Measurements from ENCODE around the gene C10orf120.

Gene C10orf120

GRCh38 chr10:122663516-122664130 lies 36.0 kb downstream of the C10orf120 start:
- Histone ChIP-seq H3K27me3 (replicated peaks; ENCODE audit: control insufficient read depth, insufficient read depth, low read length) (no peaks in the 10 kb centered on the region), H3K4me3 (replicated peaks; ENCODE audit: low read depth, low read length) (no peak overlapping the region), H3K36me3 (ENCODE audit: control insufficient read depth, insufficient read depth, low read length) (no peaks in the 10 kb centered on the region)
- no peak for DNase-seq (ENCODE audit: extremely low read depth, insufficient read length)
- no peak for TF ChIP-seq CTCF (IDR thresholded peaks at IDR 0.05; ENCODE audit: insufficient read depth, low read length, poor library complexity, severe bottlenecking)

GRCh38 chr10:122662231-122662630 lies 37.4 kb downstream of the C10orf120 start:
- no peak for DNase-seq (ENCODE audit: extremely low read depth, insufficient read length)
- H3K36me3 ChIP-seq (ENCODE audit: control insufficient read depth, insufficient read depth, low read length), result no peaks in the 10 kb centered on the region
- no peak for TF ChIP-seq CTCF (IDR thresholded peaks at IDR 0.05; ENCODE audit: insufficient read depth, low read length, poor library complexity, severe bottlenecking)
- no peak overlapping the region for H3K4me3 ChIP-seq (replicated peaks; ENCODE audit: low read depth, low read length)
- H3K27me3 ChIP-seq (replicated peaks; ENCODE audit: control insufficient read depth, insufficient read depth, low read length), result peaks cover 2% of the 10 kb centered on the region

DNA sequence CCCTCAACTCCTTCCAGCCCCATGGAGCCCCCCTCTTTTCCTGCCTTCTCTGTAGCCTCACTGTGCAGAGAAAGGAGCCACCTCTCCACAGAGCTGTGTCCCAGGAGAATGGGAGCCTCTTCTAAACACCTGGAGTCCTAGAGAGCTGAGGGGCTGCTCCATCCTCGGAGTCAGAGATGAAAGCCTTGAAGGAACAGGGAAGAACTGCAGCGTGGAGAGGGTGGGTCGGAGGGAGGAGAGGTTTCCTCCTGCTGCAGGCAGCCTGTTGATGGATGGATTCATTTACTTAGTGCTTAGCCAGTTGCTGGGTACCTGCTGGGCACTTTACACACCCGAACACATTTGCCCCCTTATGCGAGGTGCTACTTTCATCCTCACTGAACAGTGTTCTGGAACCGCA lies 39.0 kb downstream of the C10orf120 start:
- H3K36me3 ChIP-seq (ENCODE audit: control insufficient read depth, insufficient read depth, low read length), result no peaks in the 10 kb centered on the region
- TF ChIP-seq CTCF (IDR thresholded peaks at IDR 0.05; ENCODE audit: insufficient read depth, low read length, poor library complexity, severe bottlenecking), result no peak
- no peak for DNase-seq (ENCODE audit: extremely low read depth, insufficient read length)
- H3K4me3 ChIP-seq (replicated peaks; ENCODE audit: low read depth, low read length), result no peak overlapping the region
- peaks cover 5% of the 10 kb centered on the region for H3K27me3 ChIP-seq (replicated peaks; ENCODE audit: control insufficient read depth, insufficient read depth, low read length)

- H3K27me3 ChIP-seq (replicated peaks; ENCODE audit: control insufficient read depth, insufficient read depth, low read length), result peaks cover 5% of the 10 kb centered on the region
- DNase-seq (ENCODE audit: extremely low read depth, insufficient read length), result no peak
- TF ChIP-seq CTCF (IDR thresholded peaks at IDR 0.05; ENCODE audit: insufficient read depth, low read length, poor library complexity, severe bottlenecking), result no peak
- no peak overlapping the region for H3K4me3 ChIP-seq (replicated peaks; ENCODE audit: low read depth, low read length)
- no peaks in the 10 kb centered on the region for H3K36me3 ChIP-seq (ENCODE audit: control insufficient read depth, insufficient read depth, low read length)
Observed at GRCh38 chr10:122659651-122660050, 40.0 kb downstream of the C10orf120 start.

DNA sequence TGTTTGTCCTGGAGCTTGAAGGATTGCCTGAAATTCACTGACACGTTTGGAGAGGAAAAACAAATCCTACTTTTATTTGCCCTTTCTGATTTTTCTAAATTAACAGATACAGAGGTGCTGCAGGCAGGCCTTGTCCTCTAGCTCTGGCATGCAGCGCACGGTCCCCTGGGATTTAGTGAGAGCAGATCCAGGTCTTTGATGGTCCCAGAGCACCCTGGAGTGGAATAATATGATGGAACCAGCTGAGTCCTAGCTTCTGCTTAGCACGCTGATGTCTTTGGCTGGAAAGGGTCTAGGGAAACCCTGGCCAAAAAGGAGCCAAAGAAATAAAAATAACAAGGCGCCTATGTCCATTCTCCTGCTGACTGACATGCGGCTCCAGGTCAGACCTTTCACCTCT lies 40.5 kb downstream of the C10orf120 start:
- Histone ChIP-seq H3K36me3 (ENCODE audit: control insufficient read depth, insufficient read depth, low read length) (no peaks in the 10 kb centered on the region), H3K27me3 (replicated peaks; ENCODE audit: control insufficient read depth, insufficient read depth, low read length) (peaks cover 5% of the 10 kb centered on the region), H3K4me3 (replicated peaks; ENCODE audit: low read depth, low read length) (no peak overlapping the region)
- TF ChIP-seq CTCF (IDR thresholded peaks at IDR 0.05; ENCODE audit: insufficient read depth, low read length, poor library complexity, severe bottlenecking), result no peak
- no peak for DNase-seq (ENCODE audit: extremely low read depth, insufficient read length)

All from GM06990 (cell line).